ENCODE results near the gene NAA16. TPM values are rescaled to one million over a fixed set of nuclear protein-coding genes. Genes with fewer than 3 reads are reported as not detected.

Gene NAA16
- total RNA-seq, 1 experiment from 2014 or later: 12.1 TPM

GRCh38 chr13:41386211-41386610, 75.1 kb downstream of the NAA16 start:
- Histone ChIP-seq H3K4me1 (replicated peaks; ENCODE audit: insufficient read depth) (no peaks in the 10 kb centered on the region), H3K9me2 (ENCODE audit: insufficient read depth) (no peaks in the 10 kb centered on the region), H3K79me2 (ENCODE audit: low read depth) (no peaks in the 10 kb centered on the region), H3F3A (ENCODE audit: insufficient read depth, low read depth) (no peaks in the 10 kb centered on the region), H3K4me2 (no peak overlapping the region), H3K36me3 (ENCODE audit: low read depth) (no peaks in the 10 kb centered on the region), H3K4me3 (no peak overlapping the region), H3K27ac (no peak overlapping the region), H2AFZ (no peak overlapping the region), H3K9me3 (ENCODE audit: insufficient read depth, low read depth) (no peaks in the 10 kb centered on the region), H3K27me3 (ENCODE audit: insufficient read depth, low read depth) (no peaks in the 10 kb centered on the region), H4K20me1 (ENCODE audit: insufficient read depth) (no peaks in the 10 kb centered on the region)
- BruUV-seq (replicated peaks): no TSS peak
- POLR2A ChIA-PET (ENCODE audit: unreplicated experiment): no interaction called here
- TF ChIP-seq CTCF (conservative IDR thresholded peaks at IDR 0.05) (no peak), EZH2 (IDR thresholded peaks at IDR 0.05; ENCODE audit: low read depth) (no peak)
- CTCF ChIA-PET: no interaction called here
- intact Hi-C loops (cut with micrococcal nuclease; ENCODE audit: unreplicated experiment): no loop called here
- no peak for DNase-seq

- CTCF ChIA-PET: no interaction called here
- no peak overlapping the region for H3K4me3 ChIP-seq
- H3K27ac ChIP-seq: no peak overlapping the region
- no peak for DNase-seq
- no peaks in the 10 kb centered on the region for H3K9me3 ChIP-seq (ENCODE audit: insufficient read depth, low read depth)
- no peaks in the 10 kb centered on the region for H3K79me2 ChIP-seq (ENCODE audit: low read depth)
- intact Hi-C loops (cut with micrococcal nuclease; ENCODE audit: unreplicated experiment): no loop called here
- TF ChIP-seq EZH2 (IDR thresholded peaks at IDR 0.05; ENCODE audit: low read depth): no peak
- no peak for TF ChIP-seq CTCF (conservative IDR thresholded peaks at IDR 0.05)
- POLR2A ChIA-PET (ENCODE audit: unreplicated experiment): no interaction called here
- H3K27me3 ChIP-seq (ENCODE audit: insufficient read depth, low read depth): no peaks in the 10 kb centered on the region
- no TSS peak for BruUV-seq (replicated peaks)
- no peaks in the 10 kb centered on the region for H3K9me2 ChIP-seq (ENCODE audit: insufficient read depth)
- H4K20me1 ChIP-seq (ENCODE audit: insufficient read depth): no peaks in the 10 kb centered on the region
- H3K4me2 ChIP-seq: no peak overlapping the region
- no peak overlapping the region for H2AFZ ChIP-seq
- H3K4me1 ChIP-seq (replicated peaks; ENCODE audit: insufficient read depth): no peaks in the 10 kb centered on the region
- H3F3A ChIP-seq (ENCODE audit: insufficient read depth, low read depth): no peaks in the 10 kb centered on the region
- no peaks in the 10 kb centered on the region for H3K36me3 ChIP-seq (ENCODE audit: low read depth)
Measured at GRCh38 chr13:41387576-41387975, 76.5 kb downstream of the NAA16 start.

GRCh38 chr13:41388143-41388881, 77.2 kb downstream of the NAA16 start:
- Histone ChIP-seq H3K4me2 (no peak overlapping the region), H3F3A (ENCODE audit: insufficient read depth, low read depth) (no peaks in the 10 kb centered on the region), H3K36me3 (ENCODE audit: low read depth) (no peaks in the 10 kb centered on the region), H3K9me2 (ENCODE audit: insufficient read depth) (no peaks in the 10 kb centered on the region), H3K79me2 (ENCODE audit: low read depth) (no peaks in the 10 kb centered on the region), H2AFZ (no peak overlapping the region), H3K4me3 (no peak overlapping the region), H3K27me3 (ENCODE audit: insufficient read depth, low read depth) (no peaks in the 10 kb centered on the region), H3K27ac (no peak overlapping the region), H4K20me1 (ENCODE audit: insufficient read depth) (no peaks in the 10 kb centered on the region), H3K4me1 (replicated peaks; ENCODE audit: insufficient read depth) (no peaks in the 10 kb centered on the region), H3K9me3 (ENCODE audit: insufficient read depth, low read depth) (no peaks in the 10 kb centered on the region)
- DNase-seq: no peak
- no TSS peak for BruUV-seq (replicated peaks)
- intact Hi-C loops (cut with micrococcal nuclease; ENCODE audit: unreplicated experiment): no loop called here
- POLR2A ChIA-PET (ENCODE audit: unreplicated experiment): no interaction called here
- CTCF ChIA-PET: no interaction called here
- TF ChIP-seq CTCF (conservative IDR thresholded peaks at IDR 0.05): no peak
- TF ChIP-seq EZH2 (IDR thresholded peaks at IDR 0.05; ENCODE audit: low read depth): no peak

Measured in PC-9 (cell line).